Esophagus squamous epithelium (tissue), 4 donors: ENCODE measurements around the gene RIT2.

Experiments
- POLR2A ChIP-seq, 4 donors: fragments of 450-650 bp; IDR thresholded peaks; one replicate each; pipeline ENCODE4 v1.6.1; 2017; ENCODE audit warnings: antibody characterized with exemption in 4 of 4, mild to moderate bottlenecking in 4 of 4, moderate library complexity in 3 of 4
- TF ChIP-seq, protein P1 (sequence below), 6 experiments: fragments of 450-650 bp in 4 of 6; fragments of 200-600 bp in 2 of 6; sonication (generic) in 2 of 6; IDR thresholded peaks; one replicate each; pipeline ENCODE4 v1.5.1; 2016 to 2019; ENCODE audit warnings: antibody characterized with exemption in 6 of 6, mild to moderate bottlenecking in 4 of 6, moderate library complexity in 4 of 6

DNA sequence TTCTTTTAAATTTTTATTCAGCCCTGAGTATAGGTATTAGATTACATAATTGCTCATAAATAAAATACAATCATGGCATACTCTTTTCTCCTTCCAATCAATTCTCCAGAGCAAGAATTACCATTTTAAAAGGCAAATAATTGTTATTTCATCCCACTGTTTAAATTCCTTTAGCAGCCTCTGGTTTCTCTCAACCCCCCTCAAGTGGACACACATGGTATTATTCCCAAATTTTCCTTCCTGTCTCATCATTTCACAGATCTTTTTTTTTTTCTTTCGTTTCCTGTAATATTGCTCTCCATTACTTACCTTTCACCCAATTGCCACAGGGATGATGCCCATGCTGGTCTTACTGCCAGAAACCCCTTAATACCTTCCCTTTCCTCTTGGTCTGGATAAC, 385.2 kb downstream of the RIT2 start:
- TF ChIP-seq, protein P1, sequence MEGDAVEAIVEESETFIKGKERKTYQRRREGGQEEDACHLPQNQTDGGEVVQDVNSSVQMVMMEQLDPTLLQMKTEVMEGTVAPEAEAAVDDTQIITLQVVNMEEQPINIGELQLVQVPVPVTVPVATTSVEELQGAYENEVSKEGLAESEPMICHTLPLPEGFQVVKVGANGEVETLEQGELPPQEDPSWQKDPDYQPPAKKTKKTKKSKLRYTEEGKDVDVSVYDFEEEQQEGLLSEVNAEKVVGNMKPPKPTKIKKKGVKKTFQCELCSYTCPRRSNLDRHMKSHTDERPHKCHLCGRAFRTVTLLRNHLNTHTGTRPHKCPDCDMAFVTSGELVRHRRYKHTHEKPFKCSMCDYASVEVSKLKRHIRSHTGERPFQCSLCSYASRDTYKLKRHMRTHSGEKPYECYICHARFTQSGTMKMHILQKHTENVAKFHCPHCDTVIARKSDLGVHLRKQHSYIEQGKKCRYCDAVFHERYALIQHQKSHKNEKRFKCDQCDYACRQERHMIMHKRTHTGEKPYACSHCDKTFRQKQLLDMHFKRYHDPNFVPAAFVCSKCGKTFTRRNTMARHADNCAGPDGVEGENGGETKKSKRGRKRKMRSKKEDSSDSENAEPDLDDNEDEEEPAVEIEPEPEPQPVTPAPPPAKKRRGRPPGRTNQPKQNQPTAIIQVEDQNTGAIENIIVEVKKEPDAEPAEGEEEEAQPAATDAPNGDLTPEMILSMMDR (IDR thresholded peaks at IDR 0.05) = no peak
- no peak for TF ChIP-seq POLR2A (IDR thresholded peaks at IDR 0.05)
